Hindlimb muscle (tissue), 1 donor: ENCODE data around the gene PCDH12. TPM values are rescaled to one million over a fixed set of nuclear protein-coding genes. Genes with fewer than 3 reads are reported as not detected.

Experiments used
- DNase-seq: peaks from one replicate; pipeline ENCODE4 v3.0.0-alpha.2; 2013
- polyA plus RNA-seq: library from polyadenylated mRNA; unstranded; fragments of 120-200 nt; gene quantifications from one replicate; pipeline ENCODE4 v1.2.1, GENCODE V29; 2013; ENCODE audit not compliant: insufficient read length

PCDH12 gene
- polyA plus RNA-seq: 16.9 TPM

GRCh38 chr5:141958113-141958512, at the start of gene PCDH12:
Gene PCDH12 (minus strand): TSS chr5:141958202. CDS start chr5:141957851, 351 bp downstream.
- DNase-seq: peak; percentile 82

- DNase-seq: no peak
These were observed 49.2 kb upstream of the PCDH12 start for GRCh38 chr5:142007237-142007544.

GRCh38 chr5:142006363-142007236, 48.6 kb upstream of the PCDH12 start:
- no peak for DNase-seq

GRCh38 chr5:142003266-142003800, 45.3 kb upstream of the PCDH12 start:
- DNase-seq: no peak

- DNase-seq: no peak
These were observed 42.9 kb upstream of the PCDH12 start for GRCh38 chr5:142000704-142001484.

GRCh38 chr5:142000173-142000572, 42.2 kb upstream of the PCDH12 start:
- no peak for DNase-seq

- no peak for DNase-seq
These were observed 39.5 kb upstream of the PCDH12 start for GRCh38 chr5:141997358-141997960.

GRCh38 chr5:141995656-141996055, 37.7 kb upstream of the PCDH12 start:
- DNase-seq: no peak

- no peak for DNase-seq
These were observed 36.6 kb upstream of the PCDH12 start for GRCh38 chr5:141994511-141995136.

- peak; percentile 71 for DNase-seq
These were observed 34.5 kb upstream of the PCDH12 start for GRCh38 chr5:141992349-141992963.

GRCh38 chr5:141989720-141990119, 31.7 kb upstream of the PCDH12 start:
- DNase-seq: no peak

GRCh38 chr5:141986072-141986471, 28.1 kb upstream of the PCDH12 start:
- DNase-seq: no peak

GRCh38 chr5:141982626-141983025, 24.6 kb upstream of the PCDH12 start:
- no peak for DNase-seq

GRCh38 chr5:141978389-141978788, 20.4 kb upstream of the PCDH12 start:
- no peak for DNase-seq

GRCh38 chr5:141976176-141976575, 18.2 kb upstream of the PCDH12 start:
- DNase-seq: no peak

- DNase-seq: no peak
These were observed 16.0 kb upstream of the PCDH12 start for GRCh38 chr5:141973871-141974595.

- no peak for DNase-seq
These were observed 12.1 kb upstream of the PCDH12 start for GRCh38 chr5:141969783-141970771.

GRCh38 chr5:141968914-141969608, 11.1 kb upstream of the PCDH12 start, which contains the start of gene RNF14:
Gene RNF14 (plus strand): TSS chr5:141969105. CDS start chr5:141973589, 4,484 bp downstream.
- peak; percentile 94 for DNase-seq

GRCh38 chr5:141966963-141967333, 8.9 kb upstream of the PCDH12 start:
- no peak for DNase-seq
